GM06990 (cell line): ENCODE data around the gene SLX4IP.

Experiments used
- DNase-seq: peaks from one replicate; pipeline ENCODE4 v3.0.0-alpha.2; 2011; ENCODE audit not compliant: insufficient read length; ENCODE audit errors: extremely low read depth
- H3K27me3 ChIP-seq: replicated peaks from 2 replicates; pipeline ENCODE4 v1.6.0; 2011; ENCODE audit warnings: low read length; ENCODE audit not compliant: control insufficient read depth, insufficient read depth
- H3K36me3 ChIP-seq: 2 replicates; pipeline ENCODE4 v1.5.1; 2011; ENCODE audit warnings: low read length; ENCODE audit not compliant: control insufficient read depth, insufficient read depth
- H3K4me3 ChIP-seq: replicated peaks from 2 replicates; pipeline ENCODE4 v1.5.1; 2011; ENCODE audit warnings: low read depth, mild to moderate bottlenecking, control low read depth, low read length
- TF ChIP-seq, protein P1 (sequence below): IDR thresholded peaks from 2 replicates; pipeline ENCODE4 v1.5.1; 2011; ENCODE audit warnings: low read length, control low read depth, mild to moderate bottlenecking, inconsistent platforms; ENCODE audit not compliant: insufficient read depth, poor library complexity, severe bottlenecking

Gene SLX4IP

DNA sequence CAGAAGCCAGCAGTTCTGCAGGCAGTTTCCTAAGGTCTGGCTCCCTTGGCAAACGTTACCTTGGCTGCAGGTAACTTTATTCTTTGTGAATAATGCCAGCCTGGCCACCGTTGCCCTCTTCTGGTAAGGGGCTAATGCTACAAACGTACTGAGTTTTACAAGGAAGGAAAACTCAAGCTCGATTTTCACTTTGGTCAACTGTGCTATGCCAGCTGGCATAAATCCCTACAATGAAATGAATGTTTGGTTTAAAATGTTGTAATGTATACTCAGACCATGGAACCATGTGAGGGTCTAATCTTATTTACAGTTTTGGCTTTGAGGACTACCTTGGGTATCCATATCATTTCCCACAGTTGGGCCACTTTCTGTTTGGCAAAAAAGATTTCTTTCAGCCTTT, 101.4 kb downstream of the SLX4IP start:
- Histone ChIP-seq H3K4me3 (no peak overlapping the region), H3K36me3 (no peaks in the 10 kb centered on the region), H3K27me3 (no peaks in the 10 kb centered on the region)
- no peak for DNase-seq
- TF ChIP-seq, protein P1, sequence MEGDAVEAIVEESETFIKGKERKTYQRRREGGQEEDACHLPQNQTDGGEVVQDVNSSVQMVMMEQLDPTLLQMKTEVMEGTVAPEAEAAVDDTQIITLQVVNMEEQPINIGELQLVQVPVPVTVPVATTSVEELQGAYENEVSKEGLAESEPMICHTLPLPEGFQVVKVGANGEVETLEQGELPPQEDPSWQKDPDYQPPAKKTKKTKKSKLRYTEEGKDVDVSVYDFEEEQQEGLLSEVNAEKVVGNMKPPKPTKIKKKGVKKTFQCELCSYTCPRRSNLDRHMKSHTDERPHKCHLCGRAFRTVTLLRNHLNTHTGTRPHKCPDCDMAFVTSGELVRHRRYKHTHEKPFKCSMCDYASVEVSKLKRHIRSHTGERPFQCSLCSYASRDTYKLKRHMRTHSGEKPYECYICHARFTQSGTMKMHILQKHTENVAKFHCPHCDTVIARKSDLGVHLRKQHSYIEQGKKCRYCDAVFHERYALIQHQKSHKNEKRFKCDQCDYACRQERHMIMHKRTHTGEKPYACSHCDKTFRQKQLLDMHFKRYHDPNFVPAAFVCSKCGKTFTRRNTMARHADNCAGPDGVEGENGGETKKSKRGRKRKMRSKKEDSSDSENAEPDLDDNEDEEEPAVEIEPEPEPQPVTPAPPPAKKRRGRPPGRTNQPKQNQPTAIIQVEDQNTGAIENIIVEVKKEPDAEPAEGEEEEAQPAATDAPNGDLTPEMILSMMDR: peak; percentile 56

DNA sequence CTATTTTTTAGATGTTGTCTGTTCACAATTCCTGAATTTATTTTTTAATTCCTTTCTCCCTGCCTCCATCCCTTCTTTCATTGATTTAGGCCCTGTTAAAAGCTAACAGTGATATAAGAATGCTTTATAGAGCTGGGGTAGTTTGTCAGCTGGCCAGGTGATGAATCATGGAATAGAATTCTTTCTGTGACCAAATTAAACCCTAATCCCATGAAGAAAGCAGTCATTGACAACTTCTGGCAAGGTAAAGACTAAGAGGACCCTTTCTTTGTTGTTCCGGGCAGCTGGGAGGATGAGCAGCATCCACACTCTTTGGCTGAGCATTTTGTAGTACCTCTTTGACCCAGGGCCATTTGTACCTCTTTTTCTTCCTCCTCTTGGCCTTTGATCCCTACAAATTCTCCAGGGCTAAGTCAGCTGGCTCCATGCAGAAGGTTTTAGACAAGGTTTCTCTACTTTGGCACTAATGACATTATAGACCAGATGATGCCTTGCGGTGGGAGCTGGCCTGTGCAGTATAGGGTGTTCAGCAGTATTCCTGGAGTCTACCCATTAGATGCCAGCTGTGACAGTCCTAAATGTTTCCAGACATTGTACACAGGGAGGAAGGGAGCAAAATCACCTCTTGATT, 102.9 kb downstream of the SLX4IP start:
- Histone ChIP-seq H3K27me3 (no peaks in the 10 kb centered on the region), H3K36me3 (no peaks in the 10 kb centered on the region), H3K4me3 (no peak overlapping the region)
- no peak for DNase-seq
- TF ChIP-seq, protein P1: no peak

DNA sequence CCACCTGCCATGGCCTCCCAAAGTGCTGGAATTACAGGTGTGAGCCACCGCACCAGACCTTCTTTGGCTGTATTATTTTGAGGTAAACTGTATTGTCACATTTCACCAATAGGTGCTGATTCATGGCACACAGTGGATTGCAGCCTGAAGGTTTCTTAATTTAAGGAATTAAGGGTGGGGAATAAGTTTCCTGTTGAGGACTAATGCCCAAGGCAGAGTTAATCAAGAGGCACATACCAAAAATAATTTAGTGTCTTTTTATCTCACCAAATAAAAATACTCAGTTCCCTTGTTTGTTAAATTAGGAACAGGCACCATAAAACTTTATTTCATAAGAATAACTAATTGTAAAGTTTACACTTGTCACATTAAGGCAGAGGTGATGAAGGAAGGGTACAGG, 103.7 kb downstream of the SLX4IP start:
- Histone ChIP-seq H3K36me3 (no peaks in the 10 kb centered on the region), H3K4me3 (no peak overlapping the region), H3K27me3 (no peaks in the 10 kb centered on the region)
- no peak for DNase-seq
- TF ChIP-seq, protein P1: no peak

DNA sequence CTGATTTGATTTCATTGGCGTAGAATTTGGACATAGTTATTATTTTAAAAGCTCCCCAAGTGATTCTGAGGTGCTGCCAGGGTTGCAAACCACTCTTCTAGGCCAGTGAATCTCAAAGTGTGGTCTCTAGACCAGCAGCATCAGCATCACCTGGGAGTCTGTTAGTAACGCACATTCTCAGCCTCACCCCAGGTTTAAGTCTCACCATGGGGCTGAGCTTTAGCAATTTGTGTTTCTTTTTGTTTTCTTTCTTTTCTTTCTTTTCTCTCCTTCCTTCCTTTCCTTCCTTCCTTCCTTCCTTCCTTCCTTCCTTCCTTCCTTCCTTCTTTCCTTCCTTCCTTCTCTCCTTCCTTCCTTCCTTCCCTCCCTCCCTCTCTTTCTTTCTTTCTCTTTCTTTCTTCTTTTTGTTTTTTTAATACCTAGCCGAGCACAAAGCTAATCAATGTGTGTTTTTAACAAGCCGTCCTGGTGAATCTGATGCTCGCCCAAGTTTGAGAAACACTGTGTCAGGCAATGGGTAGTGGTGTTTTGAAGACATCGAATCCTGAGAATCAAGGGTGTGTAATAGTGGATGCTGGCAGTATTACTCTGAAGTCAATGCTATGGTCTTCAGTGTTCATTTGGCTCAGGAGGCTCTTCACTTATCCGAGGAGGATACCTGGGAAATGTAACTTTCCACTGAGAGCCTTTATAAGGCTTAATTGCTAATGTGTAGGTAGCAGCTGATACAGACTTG, 104.9 kb downstream of the SLX4IP start:
- Histone ChIP-seq H3K27me3 (no peaks in the 10 kb centered on the region), H3K36me3 (no peaks in the 10 kb centered on the region), H3K4me3 (no peak overlapping the region)
- TF ChIP-seq, protein P1: no peak
- DNase-seq: no peak

DNA sequence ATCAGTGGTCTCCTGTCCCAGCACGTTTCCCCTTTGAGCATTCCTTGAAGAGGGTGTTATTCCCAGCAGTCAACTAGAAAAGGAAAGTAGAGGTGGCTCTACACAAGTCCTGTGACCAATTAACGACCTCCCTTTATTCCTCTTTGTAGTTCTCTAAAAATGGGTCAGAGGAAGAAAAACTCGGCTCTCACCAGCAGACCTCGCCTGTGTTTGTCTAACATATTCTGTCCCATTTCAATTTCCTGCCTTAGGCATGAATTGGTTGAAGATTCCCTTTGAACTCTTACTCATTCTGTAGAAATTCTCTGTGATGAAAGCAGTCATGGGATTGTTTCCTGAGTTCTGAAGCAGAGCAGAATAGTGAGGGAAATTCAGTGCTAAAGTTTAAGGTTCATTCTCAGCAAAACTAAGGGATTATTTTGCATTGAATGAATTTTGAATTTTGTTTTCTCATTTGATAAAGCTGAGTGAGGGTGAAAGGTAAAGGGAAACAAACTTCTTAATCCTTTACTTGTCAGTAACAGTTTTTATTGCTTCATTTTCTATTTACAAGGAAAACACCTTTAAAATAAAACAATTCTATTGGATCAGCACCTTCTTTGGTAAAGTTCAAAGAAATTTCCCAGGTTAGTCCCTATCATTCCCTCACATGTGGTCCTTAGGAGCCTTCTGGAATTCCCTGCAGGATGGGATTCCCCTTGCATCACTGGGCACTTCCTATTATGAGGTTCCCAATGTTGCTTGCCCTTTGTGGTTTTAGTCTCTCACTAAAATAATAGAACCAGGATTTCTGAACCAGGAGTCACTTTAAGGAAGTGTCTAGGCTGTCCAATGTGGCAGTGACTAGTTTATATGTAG, 105.8 kb downstream of the SLX4IP start:
- H3K36me3 ChIP-seq: no peaks in the 10 kb centered on the region
- TF ChIP-seq, protein P1: no peak
- no peak for DNase-seq
- H3K27me3 ChIP-seq: no peaks in the 10 kb centered on the region
- no peak overlapping the region for H3K4me3 ChIP-seq
